Hepatocyte (in vitro differentiated cells): ENCODE results near the gene AKAP13.

Experiments
- EZH2 ChIP-seq: fragments of 200-600 bp; sonication (generic); IDR thresholded peaks from 2 replicates; pipeline ENCODE4 v1.6.1; 2016; ENCODE audit warnings: antibody characterized with exemption, mild to moderate bottlenecking, borderline replicate concordance
- TF ChIP-seq, protein P1 (sequence below): fragments of 200-600 bp; sonication (generic); IDR thresholded peaks from 2 replicates; pipeline ENCODE4 v1.5.1; 2016; ENCODE audit warnings: antibody characterized with exemption, mild to moderate bottlenecking; ENCODE audit not compliant: poor library complexity

DNA sequence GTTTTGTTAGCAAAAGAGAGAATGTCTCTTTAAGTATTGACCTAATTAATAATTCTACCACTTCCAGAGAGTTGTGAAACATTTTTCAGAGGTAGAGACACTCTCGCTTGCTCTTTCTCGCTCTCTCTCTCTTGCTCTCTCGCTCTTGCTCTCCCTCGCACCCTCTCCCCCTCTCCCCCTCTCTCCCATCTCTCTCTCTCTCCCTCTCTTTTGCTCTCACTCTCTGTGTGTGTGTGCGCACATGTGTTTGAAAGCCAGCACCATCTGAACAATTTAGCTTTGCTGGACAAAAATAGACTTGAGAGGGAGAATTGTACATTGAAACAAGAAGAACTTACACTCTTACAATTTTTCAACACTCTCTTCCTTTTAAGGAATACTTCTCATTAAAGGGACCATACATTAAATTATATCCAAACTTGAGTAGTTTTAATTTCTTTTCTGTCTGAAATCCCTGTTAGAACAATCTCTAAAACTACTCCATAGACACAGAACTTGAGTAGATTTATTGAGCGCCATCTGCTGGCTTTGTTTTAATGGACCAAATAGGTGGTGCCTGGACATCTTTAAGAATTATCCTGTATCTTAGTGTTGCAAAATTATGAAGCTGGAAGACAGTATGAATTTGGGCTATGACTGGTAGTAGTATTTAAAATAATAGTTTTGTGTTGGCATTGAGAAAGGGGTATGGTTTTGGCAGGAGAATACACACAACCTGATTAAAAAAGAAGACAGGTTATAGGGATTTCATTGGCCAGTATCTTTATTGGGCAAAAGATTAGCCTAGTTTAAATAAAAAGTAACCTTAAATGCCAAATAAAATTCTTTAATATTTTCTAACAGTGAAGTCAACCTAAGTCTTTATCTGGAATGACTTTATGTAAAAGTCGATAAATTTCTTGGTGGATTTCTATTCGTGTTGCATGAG lies 124.6 kb downstream of the AKAP13 start:
- TF ChIP-seq, protein P1, sequence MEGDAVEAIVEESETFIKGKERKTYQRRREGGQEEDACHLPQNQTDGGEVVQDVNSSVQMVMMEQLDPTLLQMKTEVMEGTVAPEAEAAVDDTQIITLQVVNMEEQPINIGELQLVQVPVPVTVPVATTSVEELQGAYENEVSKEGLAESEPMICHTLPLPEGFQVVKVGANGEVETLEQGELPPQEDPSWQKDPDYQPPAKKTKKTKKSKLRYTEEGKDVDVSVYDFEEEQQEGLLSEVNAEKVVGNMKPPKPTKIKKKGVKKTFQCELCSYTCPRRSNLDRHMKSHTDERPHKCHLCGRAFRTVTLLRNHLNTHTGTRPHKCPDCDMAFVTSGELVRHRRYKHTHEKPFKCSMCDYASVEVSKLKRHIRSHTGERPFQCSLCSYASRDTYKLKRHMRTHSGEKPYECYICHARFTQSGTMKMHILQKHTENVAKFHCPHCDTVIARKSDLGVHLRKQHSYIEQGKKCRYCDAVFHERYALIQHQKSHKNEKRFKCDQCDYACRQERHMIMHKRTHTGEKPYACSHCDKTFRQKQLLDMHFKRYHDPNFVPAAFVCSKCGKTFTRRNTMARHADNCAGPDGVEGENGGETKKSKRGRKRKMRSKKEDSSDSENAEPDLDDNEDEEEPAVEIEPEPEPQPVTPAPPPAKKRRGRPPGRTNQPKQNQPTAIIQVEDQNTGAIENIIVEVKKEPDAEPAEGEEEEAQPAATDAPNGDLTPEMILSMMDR, result peak; percentile 71
- no peak for TF ChIP-seq EZH2
